ENCODE data around the gene ZC3H10. TPM values are rescaled to one million over a fixed set of nuclear protein-coding genes. Genes with fewer than 3 reads are reported as not detected.

ZC3H10 gene
- total RNA-seq, 1 experiment from 2014 or later: 11.3 TPM

DNA sequence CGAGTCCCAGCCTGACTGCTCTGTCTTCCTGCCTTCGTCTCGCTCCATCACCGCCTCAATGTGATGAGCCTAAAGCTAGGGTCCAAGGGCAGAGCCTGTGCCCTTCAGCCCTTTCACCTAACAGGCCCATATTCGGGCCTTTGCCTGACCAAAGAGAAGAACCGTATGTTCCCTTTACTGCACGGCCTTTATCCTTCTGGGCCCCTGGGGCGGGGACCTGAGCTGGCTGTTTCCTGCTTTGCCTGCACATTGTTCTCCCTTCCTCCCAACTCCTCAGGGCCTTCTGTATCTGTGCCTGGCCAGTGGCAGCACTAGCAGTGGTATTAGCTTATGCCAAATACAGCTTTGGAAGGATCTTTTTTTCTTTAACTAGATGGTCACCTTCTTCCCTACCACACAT lies 25.8 kb downstream of the ZC3H10 start (continued):
- TF ChIP-seq, protein P1, sequence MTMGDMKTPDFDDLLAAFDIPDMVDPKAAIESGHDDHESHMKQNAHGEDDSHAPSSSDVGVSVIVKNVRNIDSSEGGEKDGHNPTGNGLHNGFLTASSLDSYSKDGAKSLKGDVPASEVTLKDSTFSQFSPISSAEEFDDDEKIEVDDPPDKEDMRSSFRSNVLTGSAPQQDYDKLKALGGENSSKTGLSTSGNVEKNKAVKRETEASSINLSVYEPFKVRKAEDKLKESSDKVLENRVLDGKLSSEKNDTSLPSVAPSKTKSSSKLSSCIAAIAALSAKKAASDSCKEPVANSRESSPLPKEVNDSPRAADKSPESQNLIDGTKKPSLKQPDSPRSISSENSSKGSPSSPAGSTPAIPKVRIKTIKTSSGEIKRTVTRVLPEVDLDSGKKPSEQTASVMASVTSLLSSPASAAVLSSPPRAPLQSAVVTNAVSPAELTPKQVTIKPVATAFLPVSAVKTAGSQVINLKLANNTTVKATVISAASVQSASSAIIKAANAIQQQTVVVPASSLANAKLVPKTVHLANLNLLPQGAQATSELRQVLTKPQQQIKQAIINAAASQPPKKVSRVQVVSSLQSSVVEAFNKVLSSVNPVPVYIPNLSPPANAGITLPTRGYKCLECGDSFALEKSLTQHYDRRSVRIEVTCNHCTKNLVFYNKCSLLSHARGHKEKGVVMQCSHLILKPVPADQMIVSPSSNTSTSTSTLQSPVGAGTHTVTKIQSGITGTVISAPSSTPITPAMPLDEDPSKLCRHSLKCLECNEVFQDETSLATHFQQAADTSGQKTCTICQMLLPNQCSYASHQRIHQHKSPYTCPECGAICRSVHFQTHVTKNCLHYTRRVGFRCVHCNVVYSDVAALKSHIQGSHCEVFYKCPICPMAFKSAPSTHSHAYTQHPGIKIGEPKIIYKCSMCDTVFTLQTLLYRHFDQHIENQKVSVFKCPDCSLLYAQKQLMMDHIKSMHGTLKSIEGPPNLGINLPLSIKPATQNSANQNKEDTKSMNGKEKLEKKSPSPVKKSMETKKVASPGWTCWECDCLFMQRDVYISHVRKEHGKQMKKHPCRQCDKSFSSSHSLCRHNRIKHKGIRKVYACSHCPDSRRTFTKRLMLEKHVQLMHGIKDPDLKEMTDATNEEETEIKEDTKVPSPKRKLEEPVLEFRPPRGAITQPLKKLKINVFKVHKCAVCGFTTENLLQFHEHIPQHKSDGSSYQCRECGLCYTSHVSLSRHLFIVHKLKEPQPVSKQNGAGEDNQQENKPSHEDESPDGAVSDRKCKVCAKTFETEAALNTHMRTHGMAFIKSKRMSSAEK (CRISPR knock-in tag; IDR thresholded peaks at IDR 0.05; ENCODE audit: borderline replicate concordance): no peak
- TF ChIP-seq ZNF317 (CRISPR knock-in tag; IDR thresholded peaks at IDR 0.05; ENCODE audit: borderline replicate concordance, low read depth) (no peak), TP53 (CRISPR knock-in tag; IDR thresholded peaks at IDR 0.05) (no peak), USF1 (CRISPR knock-in tag; IDR thresholded peaks at IDR 0.05) (no peak), SMAD4 (CRISPR knock-in tag; IDR thresholded peaks at IDR 0.05) (no peak), NR1H2 (CRISPR knock-in tag; IDR thresholded peaks at IDR 0.05) (no peak), NFATC4 (CRISPR knock-in tag; IDR thresholded peaks at IDR 0.05) (no peak), FOXK1 (CRISPR knock-in tag; IDR thresholded peaks at IDR 0.05) (no peak), ZNF138 (CRISPR knock-in tag; conservative IDR thresholded peaks at IDR 0.05) (no peak), ZNF425 (CRISPR knock-in tag; conservative IDR thresholded peaks at IDR 0.05) (no peak), ERG (CRISPR knock-in tag; IDR thresholded peaks at IDR 0.05) (no peak)
- TF ChIP-seq, protein P2, sequence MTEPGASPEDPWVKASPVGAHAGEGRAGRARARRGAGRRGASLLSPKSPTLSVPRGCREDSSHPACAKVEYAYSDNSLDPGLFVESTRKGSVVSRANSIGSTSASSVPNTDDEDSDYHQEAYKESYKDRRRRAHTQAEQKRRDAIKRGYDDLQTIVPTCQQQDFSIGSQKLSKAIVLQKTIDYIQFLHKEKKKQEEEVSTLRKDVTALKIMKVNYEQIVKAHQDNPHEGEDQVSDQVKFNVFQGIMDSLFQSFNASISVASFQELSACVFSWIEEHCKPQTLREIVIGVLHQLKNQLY (CRISPR knock-in tag; IDR thresholded peaks at IDR 0.05): no peak

- no peak overlapping the region for H3K4me3 Mint-ChIP-seq
- TF ChIP-seq ZNF396 (CRISPR knock-in tag; IDR thresholded peaks at IDR 0.05; ENCODE audit: borderline replicate concordance): no peak
- no peak for TF ChIP-seq TP53 (CRISPR knock-in tag; IDR thresholded peaks at IDR 0.05)
- no peak for TF ChIP-seq FOXP4 (CRISPR knock-in tag; IDR thresholded peaks at IDR 0.05)
- TF ChIP-seq, protein P2 (CRISPR knock-in tag; IDR thresholded peaks at IDR 0.05): no peak
- TF ChIP-seq ZNF138 (CRISPR knock-in tag; conservative IDR thresholded peaks at IDR 0.05): no peak
- no peak for TF ChIP-seq TCF7 (CRISPR knock-in tag; IDR thresholded peaks at IDR 0.05; ENCODE audit: low read depth)
- TF ChIP-seq SOX15 (CRISPR knock-in tag; IDR thresholded peaks at IDR 0.05): no peak
- TF ChIP-seq ZNF317 (CRISPR knock-in tag; IDR thresholded peaks at IDR 0.05; ENCODE audit: borderline replicate concordance, low read depth): no peak
- TF ChIP-seq ZNF671 (CRISPR knock-in tag; IDR thresholded peaks at IDR 0.05): no peak
- H3K4me1 Mint-ChIP-seq: no peaks in the 10 kb centered on the region
Measured at GRCh38 chr12:56145217-56145616, 27.2 kb downstream of the ZC3H10 start.

More at GRCh38 chr12:56145217-56145616, 27.2 kb downstream of the ZC3H10 start:
- ATAC-seq (no peak), DNase-seq (ENCODE audit: low spot score) (no peak)
- ChIA-PET POLR2A (interaction anchor here (1.0 kb wide), 1 partner anchor 76 kb away, joined by 3 read pairs; no protein-coding TSS in a partner anchor), CTCF (no interaction called here)
- peaks cover 54% of the 10 kb centered on the region for H3K36me3 Mint-ChIP-seq
- H3K27me3 Mint-ChIP-seq (ENCODE audit: low read depth): no peaks in the 10 kb centered on the region
- peaks cover 9% of the 10 kb centered on the region for H3K9me3 Mint-ChIP-seq
- H3K27ac Mint-ChIP-seq: no peak overlapping the region

All from WTC11 (cell line).